ENCODE data around the gene NECTIN3.

NECTIN3 gene

DNA sequence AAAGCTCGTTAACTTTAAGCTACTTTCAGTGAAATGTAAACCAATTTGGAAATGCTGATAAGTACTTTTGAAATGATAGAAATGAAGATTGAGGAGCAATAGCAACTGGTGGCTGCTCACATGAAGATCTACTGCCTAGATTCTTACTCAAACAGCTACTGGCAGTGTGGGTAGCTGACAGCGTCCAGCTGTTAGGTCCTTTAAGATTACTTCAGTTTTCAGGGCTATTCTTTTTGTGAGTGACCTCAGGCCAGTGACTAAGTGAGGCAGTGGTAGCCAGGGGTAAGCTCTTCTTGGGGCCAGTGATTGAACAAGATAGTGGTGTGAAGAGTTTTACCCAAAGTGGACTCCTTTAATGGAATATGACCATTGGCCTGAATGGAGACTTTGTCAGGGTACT lies 41.3 kb downstream of the NECTIN3 start:
- Histone ChIP-seq H3K27ac (no peak overlapping the region), H3K4me1 (peaks cover 0 to 52% (median 0%) of the 10 kb centered on the region in 4 donors), H3K4me3 (no peak overlapping the region), H3K27me3 (no peaks in the 10 kb centered on the region), H3K9me3 (no peaks in the 10 kb centered on the region), H3K36me3 (no peaks in the 10 kb centered on the region)
- TF ChIP-seq CTCF (IDR thresholded peaks at IDR 0.05), result no peak
- no peak for DNase-seq
- intact Hi-C loops (cut with DNase I; ENCODE audit: low total_unique reads), result no loop called here

GRCh38 chr3:111128884-111129283 lies 57.3 kb downstream of the NECTIN3 start:
- H3K9me3 ChIP-seq, result no peaks in the 10 kb centered on the region
- H3K27me3 ChIP-seq, result no peaks in the 10 kb centered on the region
- no peak for DNase-seq
- H3K4me1 ChIP-seq, result no peaks in the 10 kb centered on the region
- no peak for TF ChIP-seq CTCF (IDR thresholded peaks at IDR 0.05)
- no peak overlapping the region for H3K27ac ChIP-seq
- peaks cover 0 to 10% (median 8%) of the 10 kb centered on the region in 3 donors for H3K36me3 ChIP-seq
- intact Hi-C loops (cut with DNase I; ENCODE audit: low total_unique reads), result no loop called here
- H3K4me3 ChIP-seq, result no peak overlapping the region

GRCh38 chr3:111130827-111131226 lies 59.2 kb downstream of the NECTIN3 start:
- Histone ChIP-seq H3K4me3 (no peak overlapping the region), H3K9me3 (no peaks in the 10 kb centered on the region), H3K36me3 (peaks cover 0 to 8% (median 0%) of the 10 kb centered on the region in 3 donors), H3K27me3 (no peaks in the 10 kb centered on the region), H3K27ac (no peak overlapping the region), H3K4me1 (no peaks in the 10 kb centered on the region)
- intact Hi-C loops (cut with DNase I; ENCODE audit: low total_unique reads), result no loop called here
- no peak for DNase-seq
- TF ChIP-seq CTCF (IDR thresholded peaks at IDR 0.05), result no peak

- no peaks in the 10 kb centered on the region for H3K36me3 ChIP-seq
- H3K4me3 ChIP-seq, result no peak overlapping the region
- no peak for DNase-seq
- no peaks in the 10 kb centered on the region for H3K9me3 ChIP-seq
- intact Hi-C loops (cut with DNase I; ENCODE audit: low total_unique reads), result no loop called here
- TF ChIP-seq CTCF (IDR thresholded peaks at IDR 0.05), result no peak
- H3K27me3 ChIP-seq, result no peaks in the 10 kb centered on the region
- H3K4me1 ChIP-seq, result no peaks in the 10 kb centered on the region
- no peak overlapping the region for H3K27ac ChIP-seq
Observed at GRCh38 chr3:111134302-111134701, 62.7 kb downstream of the NECTIN3 start.

GRCh38 chr3:111151438-111151837 lies 79.8 kb downstream of the NECTIN3 start:
- Histone ChIP-seq H3K4me3 (no peak overlapping the region), H3K9me3 (no peaks in the 10 kb centered on the region), H3K27me3 (no peaks in the 10 kb centered on the region), H3K36me3 (peaks cover 6 to 24% (median 13%) of the 10 kb centered on the region in 3 donors), H3K4me1 (no peaks in the 10 kb centered on the region), H3K27ac (no peak overlapping the region)
- intact Hi-C loops (cut with DNase I; ENCODE audit: low total_unique reads), result no loop called here
- TF ChIP-seq CTCF (IDR thresholded peaks at IDR 0.05), result no peak
- DNase-seq, result no peak

- Histone ChIP-seq H3K4me3 (no peak overlapping the region), H3K36me3 (peaks cover 6 to 17% (median 13%) of the 10 kb centered on the region in 3 donors), H3K9me3 (no peaks in the 10 kb centered on the region), H3K4me1 (no peaks in the 10 kb centered on the region), H3K27me3 (no peaks in the 10 kb centered on the region), H3K27ac (no peak overlapping the region)
- no peak for TF ChIP-seq CTCF (IDR thresholded peaks at IDR 0.05)
- no peak for DNase-seq
- intact Hi-C loops (cut with DNase I; ENCODE audit: low total_unique reads), result no loop called here
Observed at GRCh38 chr3:111152496-111152895, 80.9 kb downstream of the NECTIN3 start.
